ENCODE data around the gene MTMR10. TPM values are rescaled to one million over a fixed set of nuclear protein-coding genes. Genes with fewer than 3 reads are reported as not detected.

Gene MTMR10
- total and polyA plus RNA-seq, 8 donors: 27.0 to 34.3 (median 31.2) TPM

DNA sequence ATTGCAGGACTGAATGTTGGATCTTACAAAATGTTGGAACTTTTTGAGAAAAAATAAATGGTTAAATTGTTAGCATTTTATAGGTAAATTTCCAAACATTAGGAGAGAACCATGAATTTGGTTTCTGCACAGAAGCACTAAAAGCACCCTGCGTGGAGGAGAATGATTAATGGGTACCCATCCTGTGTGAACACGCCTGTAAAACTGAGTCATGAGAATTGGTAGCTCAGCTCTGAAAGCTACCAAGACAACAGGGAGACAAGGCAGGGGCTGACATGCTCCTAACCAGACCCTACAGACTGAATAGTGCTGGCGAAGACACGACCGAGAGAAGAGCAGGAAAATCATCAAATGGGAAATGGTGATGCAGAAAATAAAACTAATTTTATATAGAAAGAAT lies 32.4 kb upstream of the MTMR10 start:
- Histone ChIP-seq H3K9me3 (no peaks in the 10 kb centered on the region), H3K27ac (no peak overlapping the region), H3K27me3 (no peaks in the 10 kb centered on the region), H3K4me1 (peaks cover 0 to 5% of the 10 kb centered on the region in 2 donors), H3K4me3 (no peak overlapping the region), H3K36me3 (no peaks in the 10 kb centered on the region)
- TF ChIP-seq, protein P1, sequence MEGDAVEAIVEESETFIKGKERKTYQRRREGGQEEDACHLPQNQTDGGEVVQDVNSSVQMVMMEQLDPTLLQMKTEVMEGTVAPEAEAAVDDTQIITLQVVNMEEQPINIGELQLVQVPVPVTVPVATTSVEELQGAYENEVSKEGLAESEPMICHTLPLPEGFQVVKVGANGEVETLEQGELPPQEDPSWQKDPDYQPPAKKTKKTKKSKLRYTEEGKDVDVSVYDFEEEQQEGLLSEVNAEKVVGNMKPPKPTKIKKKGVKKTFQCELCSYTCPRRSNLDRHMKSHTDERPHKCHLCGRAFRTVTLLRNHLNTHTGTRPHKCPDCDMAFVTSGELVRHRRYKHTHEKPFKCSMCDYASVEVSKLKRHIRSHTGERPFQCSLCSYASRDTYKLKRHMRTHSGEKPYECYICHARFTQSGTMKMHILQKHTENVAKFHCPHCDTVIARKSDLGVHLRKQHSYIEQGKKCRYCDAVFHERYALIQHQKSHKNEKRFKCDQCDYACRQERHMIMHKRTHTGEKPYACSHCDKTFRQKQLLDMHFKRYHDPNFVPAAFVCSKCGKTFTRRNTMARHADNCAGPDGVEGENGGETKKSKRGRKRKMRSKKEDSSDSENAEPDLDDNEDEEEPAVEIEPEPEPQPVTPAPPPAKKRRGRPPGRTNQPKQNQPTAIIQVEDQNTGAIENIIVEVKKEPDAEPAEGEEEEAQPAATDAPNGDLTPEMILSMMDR (IDR thresholded peaks at IDR 0.05): no peak
- DNase-seq (no peak), ATAC-seq (no peak)
- intact Hi-C loops (cut with DNase I): no loop called here

DNA sequence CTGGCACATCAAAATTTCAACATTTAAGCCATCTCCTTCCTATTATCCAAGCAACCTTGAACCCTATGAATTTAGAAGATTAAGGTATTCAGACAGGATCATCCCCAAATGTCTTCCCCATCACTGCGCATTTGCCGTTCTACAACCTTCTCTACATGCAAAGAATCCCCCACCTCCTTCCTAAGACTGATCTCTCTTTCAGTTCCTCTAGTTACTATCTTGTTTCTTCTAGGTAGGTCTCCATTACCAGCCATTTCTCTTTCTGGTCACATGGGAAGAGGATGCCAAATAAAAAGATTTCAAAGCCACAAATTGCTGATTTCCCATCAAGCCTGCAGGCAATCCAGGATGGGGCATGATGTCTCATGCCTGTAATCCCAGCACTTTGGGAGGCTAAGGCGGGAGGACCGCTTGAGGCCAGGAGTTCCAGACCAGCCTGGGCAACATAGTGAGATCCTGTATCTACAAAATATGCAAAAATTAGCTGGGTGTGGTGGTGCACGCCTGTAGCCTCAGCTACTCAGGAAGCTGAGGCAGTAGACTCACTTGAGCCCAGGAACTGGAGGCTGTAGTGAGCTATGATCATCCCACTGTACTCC lies 29.7 kb upstream of the MTMR10 start:
- no peak overlapping the region for H3K4me3 ChIP-seq
- no peak for DNase-seq
- H3K27ac ChIP-seq: no peak overlapping the region
- no peaks in the 10 kb centered on the region for H3K9me3 ChIP-seq
- no peaks in the 10 kb centered on the region for H3K27me3 ChIP-seq
- H3K4me1 ChIP-seq: peaks cover 0 to 5% of the 10 kb centered on the region in 2 donors
- no peak for ATAC-seq
- TF ChIP-seq, protein P1 (IDR thresholded peaks at IDR 0.05): no peak
- intact Hi-C loops (cut with DNase I): no loop called here
- H3K36me3 ChIP-seq: no peaks in the 10 kb centered on the region

GRCh38 chr15:31020542-31020941 lies 29.1 kb upstream of the MTMR10 start:
- DNase-seq (no peak), ATAC-seq (no peak)
- TF ChIP-seq, protein P1 (IDR thresholded peaks at IDR 0.05): no peak
- Histone ChIP-seq H3K4me1 (peaks cover 0 to 5% of the 10 kb centered on the region in 2 donors), H3K9me3 (no peaks in the 10 kb centered on the region), H3K27me3 (no peaks in the 10 kb centered on the region), H3K27ac (no peak overlapping the region), H3K4me3 (no peak overlapping the region), H3K36me3 (no peaks in the 10 kb centered on the region)
- intact Hi-C loops (cut with DNase I): no loop called here

- H3K9me3 ChIP-seq: no peaks in the 10 kb centered on the region
- intact Hi-C loops (cut with DNase I): no loop called here
- ATAC-seq: no peak
Measured at GRCh38 chr15:31019986-31020385, 28.6 kb upstream of the MTMR10 start.

GRCh38 chr15:31017311-31017710 lies 25.9 kb upstream of the MTMR10 start:
- Histone ChIP-seq H3K27ac (no peak overlapping the region), H3K27me3 (no peaks in the 10 kb centered on the region), H3K36me3 (no peaks in the 10 kb centered on the region), H3K9me3 (peaks cover 0 to 9% of the 10 kb centered on the region in 2 donors), H3K4me3 (no peak overlapping the region), H3K4me1 (no peaks in the 10 kb centered on the region)
- TF ChIP-seq, protein P1 (IDR thresholded peaks at IDR 0.05): no peak
- ATAC-seq: no peak
- intact Hi-C loops (cut with DNase I): no loop called here
- no peak for DNase-seq

More at GRCh38 chr15:31019986-31020385, 28.6 kb upstream of the MTMR10 start:
- no peak for DNase-seq
- no peaks in the 10 kb centered on the region for H3K36me3 ChIP-seq
- no peaks in the 10 kb centered on the region for H3K27me3 ChIP-seq
- TF ChIP-seq, protein P1 (IDR thresholded peaks at IDR 0.05): no peak
- H3K4me1 ChIP-seq: peaks cover 0 to 5% of the 10 kb centered on the region in 2 donors
- H3K27ac ChIP-seq: no peak overlapping the region
- H3K4me3 ChIP-seq: no peak overlapping the region
